ENCODE results near the gene C1QTNF7. TPM values are rescaled to one million over a fixed set of nuclear protein-coding genes. Genes with fewer than 3 reads are reported as not detected.

Gene C1QTNF7
- polyA plus RNA-seq, 1 of the 3 experiments (the other 2 are of a cell fraction): not detected

- 75% methylated on average over 5 of the region's 5 CpGs for WGBS (ENCODE audit: low lambda C conversion rate)
- Histone ChIP-seq H4K20me1 (ENCODE audit: insufficient read depth) (no peaks in the 10 kb centered on the region), H3K9me3 (no peaks in the 10 kb centered on the region), H3K4me2 (no peak overlapping the region), H3K9ac (no peak overlapping the region), H3K27me3 (ENCODE audit: insufficient read depth) (no peaks in the 10 kb centered on the region), H3K4me3 (ENCODE audit: low read depth in 2 of 2, low read length in 1 of 2) (no peak overlapping the region), H3K36me3 (replicated peaks in 1 of 2; ENCODE audit: control insufficient read depth in 1 of 2, insufficient read depth in 2 of 2, low read length in 1 of 2) (no peaks in the 10 kb centered on the region), H2AFZ (ENCODE audit: low read depth) (no peak overlapping the region), H3K79me2 (ENCODE audit: insufficient read depth) (no peaks in the 10 kb centered on the region), H3K4me1 (ENCODE audit: control insufficient read depth in 1 of 2, insufficient read depth in 2 of 2, low read depth in 1 of 2, low read length in 1 of 2) (peaks cover 5 to 15% of the 10 kb centered on the region in 2 experiments; a peak in 3 of 4 replicates), H3K9me2 (no peaks in the 10 kb centered on the region), H3K27ac (ENCODE audit: low read depth in 2 of 2, low read length in 1 of 2) (no peak overlapping the region), H3F3A (replicated peaks; ENCODE audit: insufficient read depth) (no peaks in the 10 kb centered on the region)
- CTCF ChIA-PET: interaction anchor here (0.6 to 1.1 kb wide), 2 partner anchors 13 to 21 kb away, joined by 3 read pairs; no protein-coding TSS in a partner anchor
- DNase-seq: no peak
- POLR2A ChIA-PET: no interaction called here
- TF ChIP-seq TAF1 (IDR thresholded peaks at IDR 0.05; ENCODE audit: borderline replicate concordance, low read depth, low read length) (no peak), YY1 (IDR thresholded peaks at IDR 0.05; ENCODE audit: low read depth) (no peak), IRF3 (IDR thresholded peaks at IDR 0.05; ENCODE audit: low read depth, low read length) (no peak), FOXJ3 (CRISPR knock-in tag; IDR thresholded peaks at IDR 0.05) (no peak), EZH2phosphoT487 (IDR thresholded peaks at IDR 0.05; ENCODE audit: borderline replicate concordance, low read depth) (no peak), FOSL2 (IDR thresholded peaks at IDR 0.05; ENCODE audit: borderline replicate concordance, low read depth) (no peak), RXRA (IDR thresholded peaks at IDR 0.05; ENCODE audit: borderline replicate concordance, low read depth) (no peak), USF2 (IDR thresholded peaks at IDR 0.05; ENCODE audit: borderline replicate concordance, low read depth, low read length) (no peak), PBX3 (IDR thresholded peaks at IDR 0.05) (no peak), JUND (IDR thresholded peaks at IDR 0.05) (no peak)
Observed at GRCh38 chr4:15382669-15383273, 45.1 kb upstream of the C1QTNF7 start.

GRCh38 chr4:15385515-15385914 is 42.3 kb upstream of the C1QTNF7 start:
- Histone ChIP-seq H3K9ac (no peak overlapping the region), H3K36me3 (replicated peaks in 1 of 2; ENCODE audit: control insufficient read depth in 1 of 2, insufficient read depth in 2 of 2, low read length in 1 of 2) (no peaks in the 10 kb centered on the region), H3K4me1 (ENCODE audit: control insufficient read depth in 1 of 2, insufficient read depth in 2 of 2, low read depth in 1 of 2, low read length in 1 of 2) (peaks cover 0 to 15% of the 10 kb centered on the region in 2 experiments; a peak in 1 of 4 replicates), H2AFZ (ENCODE audit: low read depth) (no peak overlapping the region), H3F3A (replicated peaks; ENCODE audit: insufficient read depth) (no peaks in the 10 kb centered on the region), H3K9me2 (no peaks in the 10 kb centered on the region), H3K27ac (ENCODE audit: low read depth in 2 of 2, low read length in 1 of 2) (peak overlapping the region in 1 of 2 experiments; percentile 64; a peak in 2 of 4 replicates), H3K79me2 (ENCODE audit: insufficient read depth) (no peaks in the 10 kb centered on the region), H4K20me1 (ENCODE audit: insufficient read depth) (no peaks in the 10 kb centered on the region), H3K4me3 (ENCODE audit: low read depth in 2 of 2, low read length in 1 of 2) (no peak overlapping the region), H3K4me2 (no peak overlapping the region), H3K27me3 (ENCODE audit: insufficient read depth) (no peaks in the 10 kb centered on the region), H3K9me3 (no peaks in the 10 kb centered on the region)
- no peak for DNase-seq
- TF ChIP-seq FOXM1 (IDR thresholded peaks at IDR 0.05; ENCODE audit: low read depth) (no peak), NFIC (IDR thresholded peaks at IDR 0.05; ENCODE audit: borderline replicate concordance) (no peak), EZH2phosphoT487 (IDR thresholded peaks at IDR 0.05; ENCODE audit: borderline replicate concordance, low read depth) (no peak), ELF1 (IDR thresholded peaks at IDR 0.05) (no peak), GABPA (IDR thresholded peaks at IDR 0.05; ENCODE audit: low read depth) (no peak), MEF2A (IDR thresholded peaks at IDR 0.05; ENCODE audit: borderline replicate concordance, low read depth) (no peak), CTCF (IDR thresholded peaks at IDR 0.05) (no peak), ZBTB33 (IDR thresholded peaks at IDR 0.05; ENCODE audit: borderline replicate concordance, low read depth) (no peak), MAX (IDR thresholded peaks at IDR 0.05; ENCODE audit: low read depth) (no peak), TCF12 (IDR thresholded peaks at IDR 0.05) (no peak), FOXJ3 (CRISPR knock-in tag; IDR thresholded peaks at IDR 0.05) (no peak)
- ChIA-PET CTCF (interaction anchor here (1.1 to 3.4 kb wide), 4 partner anchors 8 to 154 kb away, joined by 3 to 21 read pairs (median 4); no protein-coding TSS in a partner anchor), POLR2A (no interaction called here)
- WGBS (ENCODE audit: low lambda C conversion rate): 82% methylated on average over 6 of the region's 6 CpGs

Measured in SK-N-SH (cell line).